Endothelial cell of umbilical vein (primary cell): ENCODE data around the gene THSD8. TPM values are rescaled to one million over a fixed set of nuclear protein-coding genes. Genes with fewer than 3 reads are reported as not detected.

Source experiments
- BruUV-seq: library from RNA; stranded (reverse); fragments of 400-500 nt; replicated peaks from 2 replicates; lab custom pipeline; 2021; lab: Mats Ljungman, UMichigan
- CTCF ChIA-PET: fragments of 300-600, 350-600 bp; sonication (Branson Sonifier 250); formaldehyde crosslinking; loops from one replicate; lab custom pipeline; 2021; ENCODE audit warnings: antibody characterized with exemption, inconsistent platforms; lab: Charles Lee
- POLR2A ChIA-PET: fragments of 300-600, 350-600 bp; sonication (Branson Sonifier 250); formaldehyde crosslinking; loops from one replicate; lab custom pipeline; 2021; ENCODE audit warnings: antibody characterized with exemption, inconsistent platforms; lab: Charles Lee
- DNase-seq: peaks from one replicate; pipeline ENCODE4 v3.0.0-alpha.2; 2011; ENCODE audit warnings: low read depth, low spot score
- FAIRE-seq: peaks from 2 replicates; lab custom pipeline; 2011; peaks lifted over from hg19 to GRCh38; lab: Jason Lieb, UNC
- H2AFZ ChIP-seq: 2 replicates; pipeline ENCODE4 v1.6.0; 2012; ENCODE audit warnings: low read depth, low read length, control low read depth, inconsistent platforms
- H3K27ac ChIP-seq: 2 replicates; pipeline ENCODE4 v1.5.1; 2011; ENCODE audit warnings: low read depth, mild to moderate bottlenecking, control low read depth, low read length, moderate library complexity; ENCODE audit not compliant: insufficient read depth
- H3K27me3 ChIP-seq, 2 experiments: 2 replicates each; pipeline versions ENCODE4 v1.6.0 to v1.6.1; 2011; ENCODE audit warnings: low read length in 2 of 2, mixed read lengths in 1 of 2; ENCODE audit not compliant: control insufficient read depth in 2 of 2, insufficient read depth in 2 of 2
- H3K36me3 ChIP-seq, 2 experiments: 2 replicates in 1 of 2; 3 replicates in 1 of 2; pipeline ENCODE4 v1.5.1; 2011; ENCODE audit warnings: low read length in 2 of 2, mild to moderate bottlenecking in 1 of 2, moderate library complexity in 1 of 2; ENCODE audit not compliant: control insufficient read depth in 2 of 2, insufficient read depth in 2 of 2; ENCODE audit errors: extremely low read depth in 1 of 2
- H3K4me1 ChIP-seq: 3 replicates; pipeline ENCODE4 v1.5.1; 2011; ENCODE audit warnings: mild to moderate bottlenecking, low read length; ENCODE audit not compliant: control insufficient read depth, insufficient read depth; ENCODE audit errors: extremely low read depth
- H3K4me2 ChIP-seq: 2 replicates; pipeline ENCODE4 v1.6.1; 2011; ENCODE audit warnings: low read length, control low read depth, mixed read lengths; ENCODE audit not compliant: insufficient read depth
- H3K4me3 ChIP-seq, 3 experiments: fragments of 200-600 bp in 1 of 3; sonication (generic), shearing (Covaris generic) in 1 of 3; replicated peaks in 1 of 3; 2 replicates each; pipeline ENCODE4 v1.5.1; 2011 to 2016; ENCODE audit warnings: control low read depth in 3 of 3, low read length in 3 of 3, mild to moderate bottlenecking in 2 of 3, inconsistent platforms in 1 of 3, low read depth in 1 of 3, moderate library complexity in 1 of 3; ENCODE audit not compliant: insufficient read depth in 1 of 3
- H3K79me2 ChIP-seq: 2 replicates; pipeline ENCODE4 v1.6.0; 2012; ENCODE audit warnings: low read length, inconsistent platforms; ENCODE audit not compliant: control insufficient read depth, insufficient read depth
- H3K9ac ChIP-seq: replicated peaks from 2 replicates; pipeline ENCODE3; 2011; ENCODE audit warnings: low read length, control low read depth; ENCODE audit not compliant: insufficient read depth; ENCODE audit errors: extremely low read depth
- H3K9me1 ChIP-seq: replicated peaks from 3 replicates; pipeline ENCODE4 v1.6.0; 2011; ENCODE audit warnings: mild to moderate bottlenecking, low read length; ENCODE audit not compliant: control insufficient read depth, insufficient read depth; ENCODE audit errors: extremely low read depth
- H3K9me3 ChIP-seq: replicated peaks from 2 replicates; pipeline ENCODE4 v1.5.1; 2012; ENCODE audit warnings: low read length, inconsistent platforms; ENCODE audit not compliant: control insufficient read depth, insufficient read depth
- H4K20me1 ChIP-seq: replicated peaks from 2 replicates; pipeline ENCODE3; 2011; ENCODE audit warnings: mild to moderate bottlenecking, low read length; ENCODE audit not compliant: control insufficient read depth, insufficient read depth; ENCODE audit errors: extremely low read depth
- CTCF ChIP-seq, 2 donors: IDR thresholded peaks; 1 replicate in 1 of 2; 2 replicates in 1 of 2; pipeline ENCODE4 v1.5.1; 2011; ENCODE audit warnings: low read length in 2 of 2, mild to moderate bottlenecking in 2 of 2, moderate library complexity in 2 of 2, control low read depth in 1 of 2, inconsistent platforms in 1 of 2, low read depth in 1 of 2; ENCODE audit not compliant: insufficient read depth in 1 of 2; ENCODE audit errors: extremely low read depth in 1 of 2
- EZH2 ChIP-seq: IDR thresholded peaks from 2 replicates; pipeline ENCODE4 v1.6.1; 2012; ENCODE audit warnings: borderline replicate concordance, low read depth, mild to moderate bottlenecking, moderate library complexity, low read length, inconsistent platforms; ENCODE audit not compliant: severe bottlenecking
- FOS ChIP-seq: IDR thresholded peaks from 2 replicates; pipeline ENCODE4 v1.6.1; 2011; ENCODE audit warnings: mild to moderate bottlenecking, low read length, moderate library complexity, borderline replicate concordance; ENCODE audit not compliant: insufficient read depth
- GATA2 ChIP-seq: IDR thresholded peaks from 2 replicates; pipeline ENCODE4 v1.7.0; 2011; ENCODE audit warnings: low read depth, mild to moderate bottlenecking, moderate library complexity, mixed read lengths, low read length; ENCODE audit not compliant: insufficient read length, insufficient read depth
- JUN ChIP-seq: IDR thresholded peaks from 2 replicates; pipeline ENCODE4 v1.6.1; 2011; ENCODE audit warnings: borderline replicate concordance, low read depth; ENCODE audit not compliant: insufficient read length, insufficient read depth
- MYC ChIP-seq: IDR thresholded peaks from one replicate; pipeline ENCODE4 v1.6.1; 2011; ENCODE audit warnings: mild to moderate bottlenecking, low read depth, low read length
- POLR2A ChIP-seq: IDR thresholded peaks from 2 replicates; pipeline ENCODE4 v1.6.1; 2012; ENCODE audit warnings: low read depth, mild to moderate bottlenecking, control low read depth, low read length
- POLR2AphosphoS5 ChIP-seq: IDR thresholded peaks from 2 replicates; pipeline ENCODE4 v1.6.1; 2012; ENCODE audit warnings: low read depth, mild to moderate bottlenecking, control low read depth, low read length, moderate library complexity; ENCODE audit not compliant: insufficient read depth
- dilution Hi-C: fragments of 300-500 bp; cut with MboI; formaldehyde crosslinking; loops from one replicate; pipeline ENCODE4 v1.15.0; 2019; ENCODE audit warnings: low sequenced_read_pairs; ENCODE audit not compliant: extremely low pct_ligation_motif_present
- intact Hi-C: fragments of 100-400 bp; cut with micrococcal nuclease; formaldehyde crosslinking; loops from one replicate; pipeline ENCODE4 v1.10.0; 2022
- polyA plus RNA-seq, 4 experiments: library from polyadenylated mRNA; depleted of rRNA in 3 of 4; stranded (reverse) in 3 of 4; unstranded in 1 of 4; fragments of >200 nt; gene quantifications; 2 replicates each; pipeline versions ENCODE4 v1.2.1 to v1.2.3, GENCODE V29; 2011 to 2012; ENCODE audit warnings: missing spikeins in 1 of 4
- total RNA-seq: library from RNA; stranded (reverse); gene quantifications from 2 replicates; pipeline ENCODE4 v1.2.3, GENCODE V29; 2021
- TF ChIP-seq, protein P1 (sequence below): IDR thresholded peaks from 2 replicates; pipeline ENCODE4 v1.6.1; 2011; ENCODE audit not compliant: insufficient read depth, insufficient read length

Gene THSD8
- total and polyA plus RNA-seq, 2 donors (not counting 3 experiments of a cell fraction or from before 2014, with no cell fraction given) = 15.9 TPM; not detected in 1

- no peak for FAIRE-seq
- no peaks in the 10 kb centered on the region for H3K79me2 ChIP-seq
- H3K4me3 ChIP-seq = no peak overlapping the region
- no peak overlapping the region for H3K4me2 ChIP-seq
- intact Hi-C loops (no loop called here), dilution Hi-C loops (no loop called here)
- H3K27me3 ChIP-seq = peaks cover 42 to 51% of the 10 kb centered on the region in 2 experiments
- H3K27ac ChIP-seq = no peak overlapping the region
- H3K9me3 ChIP-seq = no peaks in the 10 kb centered on the region
- CTCF ChIA-PET = no interaction called here
- no peak for TF ChIP-seq POLR2AphosphoS5
- TF ChIP-seq GATA2 = no peak
- TF ChIP-seq MYC = no peak
- no peak for TF ChIP-seq FOS
- TF ChIP-seq CTCF (IDR thresholded peaks at IDR 0.05; ENCODE audit: extremely low read depth in 1 of 2, insufficient read depth in 1 of 2, low read depth in 1 of 2, low read length in 2 of 2) = no peak
- TF ChIP-seq POLR2A = no peak
- TF ChIP-seq, protein P1, sequence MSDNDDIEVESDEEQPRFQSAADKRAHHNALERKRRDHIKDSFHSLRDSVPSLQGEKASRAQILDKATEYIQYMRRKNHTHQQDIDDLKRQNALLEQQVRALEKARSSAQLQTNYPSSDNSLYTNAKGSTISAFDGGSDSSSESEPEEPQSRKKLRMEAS = no peak
- no peak for TF ChIP-seq JUN
- no peak for TF ChIP-seq EZH2
- H4K20me1 ChIP-seq = no peaks in the 10 kb centered on the region
- POLR2A ChIA-PET = no interaction called here
- H3K36me3 ChIP-seq = no peaks in the 10 kb centered on the region
- H3K4me1 ChIP-seq = no peaks in the 10 kb centered on the region
- no peak overlapping the region for H2AFZ ChIP-seq
- H3K9me1 ChIP-seq = no peaks in the 10 kb centered on the region
- DNase-seq = no peak
- no peak overlapping the region for H3K9ac ChIP-seq
- BruUV-seq = no TSS peak
Observed at GRCh38 chr19:12833418-12833737, 31.5 kb downstream of the THSD8 start.
